ENCODE results near the gene SCGB1A1. TPM values are rescaled to one million over a fixed set of nuclear protein-coding genes. Genes with fewer than 3 reads are reported as not detected.

The SCGB1A1 gene
- total RNA-seq, 1 donor from 2014 or later, result 0.72 TPM

GRCh38 chr11:62439785-62440602, 21.2 kb downstream of the SCGB1A1 start:
- TF ChIP-seq CTCF (IDR thresholded peaks at IDR 0.05; ENCODE audit: unreplicated experiment), result no peak
- Mint-ChIP-seq H3K4me1 (ENCODE audit: unreplicated experiment) (peaks cover 19% of the 10 kb centered on the region), H3K9me3 (ENCODE audit: unreplicated experiment) (no peaks in the 10 kb centered on the region), H3K27ac (ENCODE audit: unreplicated experiment) (peak overlapping the region; percentile 86), H3K36me3 (ENCODE audit: low read depth, unreplicated experiment) (no peaks in the 10 kb centered on the region), H3K4me3 (ENCODE audit: unreplicated experiment) (peak overlapping the region; percentile 11), H3K27me3 (ENCODE audit: unreplicated experiment) (peaks cover 3% of the 10 kb centered on the region)
- no peak for DNase-seq (ENCODE audit: low spot score)

GRCh38 chr11:62443390-62444235, 24.8 kb downstream of the SCGB1A1 start:
- no peak for TF ChIP-seq CTCF (IDR thresholded peaks at IDR 0.05; ENCODE audit: unreplicated experiment)
- H3K4me3 Mint-ChIP-seq (ENCODE audit: unreplicated experiment), result no peak overlapping the region
- H3K36me3 Mint-ChIP-seq (ENCODE audit: low read depth, unreplicated experiment), result no peaks in the 10 kb centered on the region
- H3K4me1 Mint-ChIP-seq (ENCODE audit: unreplicated experiment), result peaks cover 19% of the 10 kb centered on the region
- H3K9me3 Mint-ChIP-seq (ENCODE audit: unreplicated experiment), result peaks cover 5% of the 10 kb centered on the region
- H3K27me3 Mint-ChIP-seq (ENCODE audit: unreplicated experiment), result peaks cover 16% of the 10 kb centered on the region
- H3K27ac Mint-ChIP-seq (ENCODE audit: unreplicated experiment), result no peak overlapping the region
- no peak for DNase-seq (ENCODE audit: low spot score)

- Mint-ChIP-seq H3K4me3 (ENCODE audit: unreplicated experiment) (no peak overlapping the region), H3K9me3 (ENCODE audit: unreplicated experiment) (peaks cover 5% of the 10 kb centered on the region), H3K4me1 (ENCODE audit: unreplicated experiment) (peaks cover 19% of the 10 kb centered on the region), H3K27me3 (ENCODE audit: unreplicated experiment) (peaks cover 16% of the 10 kb centered on the region), H3K27ac (ENCODE audit: unreplicated experiment) (no peak overlapping the region), H3K36me3 (ENCODE audit: low read depth, unreplicated experiment) (no peaks in the 10 kb centered on the region)
- DNase-seq (ENCODE audit: low spot score), result no peak
- no peak for TF ChIP-seq CTCF (IDR thresholded peaks at IDR 0.05; ENCODE audit: unreplicated experiment)
Measured at GRCh38 chr11:62444236-62444833, 25.5 kb downstream of the SCGB1A1 start.

GRCh38 chr11:62444835-62445234, 26.0 kb downstream of the SCGB1A1 start:
- Mint-ChIP-seq H3K27me3 (ENCODE audit: unreplicated experiment) (peaks cover 16% of the 10 kb centered on the region), H3K4me3 (ENCODE audit: unreplicated experiment) (no peak overlapping the region), H3K27ac (ENCODE audit: unreplicated experiment) (no peak overlapping the region), H3K4me1 (ENCODE audit: unreplicated experiment) (peaks cover 17% of the 10 kb centered on the region), H3K36me3 (ENCODE audit: low read depth, unreplicated experiment) (no peaks in the 10 kb centered on the region), H3K9me3 (ENCODE audit: unreplicated experiment) (peaks cover 5% of the 10 kb centered on the region)
- TF ChIP-seq CTCF (IDR thresholded peaks at IDR 0.05; ENCODE audit: unreplicated experiment), result no peak
- DNase-seq (ENCODE audit: low spot score), result no peak

Data from endothelial cell (in vitro differentiated cells).